GM21360 (cell line): ENCODE measurements around the gene AQP12B.

Experiments
- ATAC-seq: cut with Tn5 transposase; IDR thresholded peaks from one replicate; pipeline ENCODE4 v1.9.1; 2021; ENCODE audit warnings: mild to moderate bottlenecking, moderate library complexity; ENCODE audit not compliant: unreplicated experiment

AQP12B gene

DNA sequence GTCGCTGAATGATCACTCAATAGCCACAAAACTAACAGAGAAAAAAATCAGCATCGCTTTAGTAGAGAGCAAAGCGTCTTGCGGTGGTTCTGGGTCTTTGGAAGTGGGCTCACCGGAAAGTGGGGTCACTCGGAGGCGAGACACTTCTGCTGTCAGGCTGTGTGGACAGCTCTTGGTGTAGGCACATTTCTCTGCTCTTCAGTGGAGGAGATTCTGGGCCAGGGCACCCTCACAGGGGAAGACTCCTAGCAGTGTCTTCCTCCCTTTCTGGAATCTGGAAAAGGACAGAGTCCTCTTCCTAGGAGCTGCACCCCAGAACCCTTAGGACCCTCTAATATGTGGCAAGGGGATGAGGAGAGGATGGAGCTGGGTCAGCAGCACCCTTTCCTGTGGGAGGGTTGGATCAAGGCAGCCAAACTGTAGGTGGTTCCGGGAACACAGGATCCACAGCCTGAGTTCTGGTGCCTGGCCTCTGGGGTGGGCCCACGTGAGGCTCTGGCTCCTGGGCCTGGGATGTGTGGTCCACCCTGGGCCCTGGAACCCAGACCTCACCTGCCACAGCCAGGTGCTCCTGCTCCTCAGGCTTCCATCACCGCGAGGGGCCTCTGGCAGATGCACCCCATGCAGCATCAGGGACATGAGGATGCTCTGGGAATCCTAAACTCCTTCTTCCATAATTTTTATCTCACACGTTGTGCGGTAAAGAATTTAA lies 32.3 kb downstream of the AQP12B start:
- ATAC-seq = no peak

DNA sequence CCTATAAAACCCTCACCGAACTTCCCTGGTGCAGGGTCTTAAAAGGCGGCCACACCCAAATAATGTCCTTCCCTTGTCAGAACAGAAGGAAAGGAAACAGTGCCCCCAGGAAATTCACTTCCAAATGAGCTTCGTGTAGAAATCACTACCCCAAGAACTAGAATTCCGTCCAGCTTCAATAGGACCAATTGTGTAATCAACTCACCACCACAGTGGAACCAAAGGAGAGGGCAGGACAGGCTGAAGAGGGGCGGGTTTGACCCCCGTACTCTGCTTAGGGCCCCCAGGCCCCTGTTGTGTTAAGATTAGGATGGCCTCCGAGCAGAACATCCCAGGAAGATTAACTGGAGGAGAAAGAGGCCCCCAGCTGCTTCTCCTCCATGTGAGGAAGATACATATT lies 33.4 kb downstream of the AQP12B start:
- ATAC-seq = no peak

DNA sequence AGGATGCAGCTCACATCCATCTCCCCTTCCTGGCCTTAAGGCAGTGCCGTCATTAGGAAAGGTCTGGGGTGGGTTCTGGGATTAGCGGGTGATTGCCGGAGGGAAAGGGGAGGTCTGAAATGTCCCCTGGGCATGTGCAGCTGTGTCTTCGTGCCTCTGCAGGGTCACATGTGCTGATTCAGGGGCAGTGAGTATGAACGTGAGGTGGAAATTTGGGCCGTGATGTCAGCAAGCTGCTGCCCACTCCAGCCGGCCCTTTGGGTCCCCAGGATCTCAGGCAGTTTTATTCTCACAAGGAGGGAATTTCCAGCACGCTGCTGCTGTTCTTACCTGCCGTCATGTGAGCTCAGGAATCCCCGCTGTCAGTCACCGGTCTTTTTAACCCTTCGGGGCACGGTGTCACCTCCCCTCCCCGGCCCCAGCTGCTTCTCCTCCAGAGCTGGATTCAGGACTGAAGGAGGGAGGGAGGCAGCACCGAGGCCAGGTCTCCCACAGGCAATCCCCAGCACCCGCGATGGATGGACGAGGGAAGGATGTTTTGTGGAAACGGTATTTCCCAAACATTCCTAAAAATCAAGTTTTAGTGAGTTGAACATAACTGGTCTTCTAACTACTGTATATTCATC lies 33.9 kb downstream of the AQP12B start:
- no peak for ATAC-seq

DNA sequence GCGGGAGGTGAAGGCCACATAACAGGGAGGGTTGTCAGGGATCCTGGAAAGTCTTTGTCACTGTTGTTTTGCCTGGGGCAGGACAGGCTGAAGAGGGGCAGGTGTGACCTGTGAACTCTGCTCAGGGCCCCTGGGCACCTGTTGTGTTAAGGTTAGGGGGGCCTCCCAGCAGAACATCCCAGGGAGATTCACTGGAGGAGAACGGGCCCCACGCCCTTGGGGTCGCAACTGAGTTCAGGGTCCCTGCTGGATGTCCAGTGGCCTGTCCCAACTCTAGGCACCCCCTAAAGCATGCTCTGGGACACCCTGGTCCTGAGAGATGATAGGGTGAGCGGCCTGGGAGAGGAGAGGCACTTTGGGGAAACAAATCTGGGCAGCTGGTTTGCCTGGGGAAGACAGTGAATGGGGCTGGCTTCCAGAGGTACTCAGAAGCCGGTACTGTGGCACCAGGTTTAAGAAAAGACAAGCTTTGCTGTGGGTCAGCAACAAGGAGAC lies 34.5 kb downstream of the AQP12B start:
- ATAC-seq = no peak

DNA sequence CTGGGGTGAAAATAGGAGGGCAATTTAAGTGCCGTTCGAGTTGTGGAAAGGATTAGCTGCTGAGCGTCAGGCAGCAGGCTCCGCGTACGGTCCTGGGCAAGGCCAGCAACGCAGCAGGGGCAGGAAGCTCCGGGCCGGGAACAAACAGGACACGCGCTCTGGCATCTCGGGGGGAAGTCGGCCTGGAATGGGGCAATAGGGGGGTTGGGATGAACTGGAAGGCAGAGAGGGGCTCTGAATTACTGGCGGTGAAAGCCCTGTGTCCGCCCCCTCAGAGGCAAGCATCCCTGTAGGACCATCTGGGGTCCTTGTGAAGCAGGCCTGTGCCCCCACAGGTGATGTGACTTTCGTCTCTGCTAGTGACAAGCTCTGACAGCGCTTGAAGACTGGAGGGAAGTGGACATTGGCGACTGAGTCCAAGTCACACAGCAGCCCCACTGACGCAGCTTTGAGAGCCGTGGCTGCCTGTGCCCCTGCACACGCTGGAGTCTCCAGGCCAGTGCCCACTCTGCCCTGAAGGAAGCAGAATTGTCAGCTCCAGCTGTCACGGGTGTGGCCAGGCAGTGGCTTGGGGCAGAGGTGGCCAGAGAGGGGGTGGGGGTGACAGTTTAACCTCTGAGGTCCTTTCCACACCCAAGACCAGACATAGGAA lies 35.1 kb downstream of the AQP12B start:
- no peak for ATAC-seq

DNA sequence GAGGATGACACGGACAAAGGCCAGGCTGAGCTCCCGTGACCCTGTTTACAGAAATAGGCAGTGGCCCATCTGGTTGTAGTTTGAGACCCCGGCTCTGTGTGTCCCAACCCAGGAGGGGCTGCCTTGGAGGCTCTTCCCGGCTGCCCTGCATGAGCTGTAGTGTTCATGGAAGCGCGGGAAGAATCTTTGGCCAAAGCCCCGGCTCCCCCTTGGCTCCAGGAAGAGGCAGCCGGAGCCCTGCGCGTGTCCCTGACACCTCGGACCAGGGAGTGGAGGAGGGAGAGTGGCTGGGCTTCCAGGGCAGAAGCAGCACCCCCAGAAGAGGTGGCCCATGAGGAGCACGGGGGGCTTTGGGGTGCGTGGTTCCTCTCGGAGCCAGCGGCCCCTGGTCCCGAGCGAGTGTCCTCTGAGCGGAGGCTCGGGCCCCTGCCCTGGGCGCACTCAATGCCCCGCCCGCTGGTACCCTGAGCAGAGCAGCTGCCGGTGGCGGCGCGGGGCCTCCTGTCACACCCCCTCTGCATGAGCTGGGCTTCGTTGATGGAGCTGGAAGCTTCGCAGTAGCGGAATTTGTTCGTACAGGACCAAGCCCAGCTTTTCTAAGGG lies 35.7 kb downstream of the AQP12B start:
- ATAC-seq = no peak

DNA sequence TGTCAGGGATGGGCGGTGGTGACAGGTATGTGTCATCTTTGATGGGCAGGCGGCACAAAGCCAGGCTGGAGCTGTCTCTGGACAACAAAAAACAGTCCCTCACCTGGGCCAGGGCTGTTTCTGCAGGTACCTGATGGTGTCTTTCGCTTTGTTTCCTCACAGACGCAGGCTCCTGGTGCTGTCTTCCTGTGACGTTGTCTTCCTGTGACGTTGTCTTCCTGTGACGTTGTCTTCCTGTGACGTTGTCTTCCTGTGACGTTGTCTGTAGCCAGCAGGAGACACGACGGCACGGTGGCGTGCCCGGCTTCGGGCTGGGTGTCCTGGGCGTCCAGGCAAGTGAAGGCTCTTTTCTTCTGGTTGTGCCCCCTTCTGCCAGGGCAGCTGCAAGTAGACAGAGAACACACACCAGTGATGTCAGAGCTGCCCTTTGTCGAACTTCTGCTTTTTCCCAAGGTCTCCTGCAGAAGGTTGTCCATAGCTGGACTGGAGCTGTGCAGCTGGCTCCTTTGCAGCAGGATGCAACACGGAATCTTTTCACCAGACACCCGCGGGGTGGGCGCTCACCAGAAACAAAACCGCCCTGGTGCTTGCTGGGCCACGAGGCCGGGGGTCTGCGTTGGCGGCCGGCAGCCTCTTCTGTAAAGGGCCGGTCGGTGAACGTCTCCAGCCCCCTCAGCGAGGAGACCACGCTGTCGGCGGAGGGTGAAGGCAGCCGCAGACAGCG lies 36.3 kb downstream of the AQP12B start:
- no peak for ATAC-seq

DNA sequence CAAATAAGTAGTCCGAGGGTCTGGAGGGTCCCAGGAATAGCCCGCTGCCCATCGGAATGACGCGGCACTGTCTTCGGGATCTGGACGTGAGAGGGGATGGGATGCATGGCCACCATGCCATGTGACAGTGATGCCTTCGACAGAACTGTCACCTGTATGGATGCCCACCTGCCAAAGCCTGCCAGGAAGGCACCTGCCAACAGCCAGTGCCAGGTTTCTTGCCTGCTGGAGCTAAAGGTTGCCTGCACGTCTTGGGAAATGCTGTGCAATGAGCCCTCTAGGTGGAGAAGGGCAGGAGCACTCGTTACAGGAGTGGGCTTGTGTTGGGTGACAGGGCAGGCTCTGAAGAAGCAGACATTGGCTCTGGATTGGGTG lies 36.9 kb downstream of the AQP12B start:
- no peak for ATAC-seq

DNA sequence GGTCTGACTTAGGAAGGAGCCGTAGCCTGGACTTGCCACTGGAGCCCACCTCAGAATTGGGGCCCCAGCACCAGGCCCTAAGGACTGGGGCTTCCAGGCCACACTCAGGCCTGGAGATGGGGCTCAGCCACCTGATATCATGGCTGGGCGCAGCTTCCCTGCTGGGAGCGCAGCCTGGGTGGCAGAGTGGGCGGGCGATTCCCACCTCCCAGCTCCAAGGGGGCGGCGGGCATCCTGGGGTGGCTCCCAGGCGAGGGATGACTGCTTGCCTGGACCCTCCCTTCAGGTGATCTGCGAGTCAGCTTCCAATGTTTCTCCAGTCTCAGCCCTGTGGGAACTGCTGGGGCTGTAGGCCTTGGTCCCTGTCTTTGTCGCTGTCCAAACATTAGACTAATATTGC lies 37.3 kb downstream of the AQP12B start:
- no peak for ATAC-seq

DNA sequence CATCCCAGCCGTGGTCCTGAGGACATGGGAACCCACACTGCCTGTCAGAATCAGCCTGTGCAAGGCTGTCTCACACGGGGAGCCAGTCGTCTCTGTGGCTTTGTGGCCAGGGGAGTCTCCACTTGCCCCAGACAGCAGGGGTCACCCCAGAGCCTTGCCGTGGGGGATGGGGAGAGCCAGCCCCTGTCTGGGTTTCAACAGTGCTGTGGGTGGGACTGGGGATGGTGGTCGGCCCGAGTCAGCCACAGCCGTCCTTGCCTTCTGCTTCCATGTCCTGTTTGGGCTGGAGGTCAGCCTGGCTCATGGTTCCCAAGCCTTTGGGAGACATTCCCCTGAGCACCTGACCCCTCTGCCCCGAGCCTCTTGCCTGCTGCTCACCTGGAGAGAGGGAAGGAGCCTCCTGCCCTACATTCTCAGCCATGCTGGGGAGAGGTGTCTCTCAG lies 37.8 kb downstream of the AQP12B start:
- no peak for ATAC-seq

DNA sequence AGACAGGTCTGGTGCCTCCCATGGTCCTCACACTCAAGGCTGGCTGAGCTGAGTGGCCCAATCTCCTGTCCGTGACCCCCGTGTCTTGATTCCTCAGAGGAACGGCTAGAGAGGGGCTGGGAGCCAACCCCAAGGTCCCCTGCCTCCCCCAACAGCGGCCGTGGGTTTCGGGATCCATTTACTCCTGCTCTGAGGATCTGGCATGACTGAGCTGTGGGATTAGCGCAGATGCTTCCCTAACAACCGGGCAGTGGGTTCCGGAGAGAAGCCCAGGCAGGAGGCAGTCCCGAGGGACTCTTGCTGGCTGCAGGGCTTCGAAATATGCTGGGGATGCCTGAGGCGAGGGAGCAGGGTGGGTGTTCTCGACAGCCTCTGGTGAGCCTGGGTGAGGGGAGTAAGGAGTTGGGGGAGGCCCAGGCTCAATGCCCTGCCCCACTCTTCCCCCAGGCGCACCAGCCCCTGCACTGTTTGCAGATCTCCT lies 38.5 kb downstream of the AQP12B start:
- ATAC-seq = no peak

DNA sequence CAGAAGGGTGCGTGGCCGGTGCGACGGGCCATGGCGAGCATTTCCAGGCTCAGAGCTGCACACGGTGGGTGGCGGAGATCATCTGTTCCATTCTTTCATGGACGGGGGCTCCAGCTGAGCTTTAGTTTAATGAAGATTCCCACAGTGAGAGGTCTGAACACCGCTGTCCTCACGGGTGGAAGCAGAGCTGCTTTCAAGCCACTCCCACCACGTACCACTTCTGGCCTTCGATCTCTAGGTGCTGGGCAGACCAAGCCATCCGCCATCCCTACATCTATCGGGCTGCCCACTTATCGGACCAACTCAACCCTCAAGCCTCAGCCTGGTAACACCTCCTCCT lies 38.9 kb downstream of the AQP12B start:
- no peak for ATAC-seq

DNA sequence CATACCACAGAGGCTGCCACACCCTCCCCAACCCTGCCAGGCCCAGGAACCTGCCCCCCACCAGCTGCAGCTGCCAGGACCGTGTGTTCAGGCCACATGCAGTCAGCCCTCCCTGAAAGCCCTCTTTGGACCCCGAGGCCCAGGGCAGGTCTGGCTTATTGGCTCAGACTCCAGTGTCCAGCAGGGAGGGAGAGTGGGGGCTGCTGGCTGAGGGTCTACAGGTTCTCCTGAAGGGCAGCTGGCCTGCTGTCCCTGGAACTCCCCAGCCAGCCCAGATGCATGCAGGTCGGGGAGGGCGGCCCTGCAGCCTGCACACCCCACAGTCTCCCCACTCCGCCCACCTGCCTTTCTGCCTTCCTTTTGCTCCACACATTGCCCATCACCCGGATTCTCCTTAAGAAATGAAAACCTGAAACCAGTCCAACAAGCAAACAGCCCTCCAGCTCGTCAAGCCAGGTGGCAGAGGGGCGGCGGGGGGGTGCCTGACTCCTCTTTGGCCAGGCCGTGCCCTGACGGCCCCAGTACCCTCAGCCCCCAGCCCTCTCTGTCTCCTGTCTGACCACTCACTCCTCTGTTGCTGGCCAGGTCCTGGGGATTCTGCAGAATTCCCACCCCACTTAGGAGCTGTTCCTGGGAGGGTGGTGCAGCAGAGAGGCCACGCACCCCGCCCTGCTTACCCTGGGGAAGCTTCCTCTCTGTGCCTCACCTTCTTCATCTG lies 39.4 kb downstream of the AQP12B start:
- no peak for ATAC-seq

DNA sequence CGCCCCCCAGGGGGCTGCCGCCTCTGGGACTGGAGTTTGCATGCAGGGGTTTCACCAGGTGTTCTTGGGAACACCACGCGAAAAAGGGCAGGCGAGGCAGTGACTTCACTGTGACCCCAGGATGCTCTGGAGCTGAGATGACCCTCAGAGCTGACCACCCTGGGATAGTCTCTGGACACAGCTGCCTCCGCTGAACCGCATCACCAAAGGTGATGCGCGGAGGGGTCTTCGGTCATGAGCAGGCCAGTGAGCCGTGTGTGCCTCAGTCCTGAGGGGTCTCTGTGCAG lies 39.9 kb downstream of the AQP12B start:
- ATAC-seq = no peak

DNA sequence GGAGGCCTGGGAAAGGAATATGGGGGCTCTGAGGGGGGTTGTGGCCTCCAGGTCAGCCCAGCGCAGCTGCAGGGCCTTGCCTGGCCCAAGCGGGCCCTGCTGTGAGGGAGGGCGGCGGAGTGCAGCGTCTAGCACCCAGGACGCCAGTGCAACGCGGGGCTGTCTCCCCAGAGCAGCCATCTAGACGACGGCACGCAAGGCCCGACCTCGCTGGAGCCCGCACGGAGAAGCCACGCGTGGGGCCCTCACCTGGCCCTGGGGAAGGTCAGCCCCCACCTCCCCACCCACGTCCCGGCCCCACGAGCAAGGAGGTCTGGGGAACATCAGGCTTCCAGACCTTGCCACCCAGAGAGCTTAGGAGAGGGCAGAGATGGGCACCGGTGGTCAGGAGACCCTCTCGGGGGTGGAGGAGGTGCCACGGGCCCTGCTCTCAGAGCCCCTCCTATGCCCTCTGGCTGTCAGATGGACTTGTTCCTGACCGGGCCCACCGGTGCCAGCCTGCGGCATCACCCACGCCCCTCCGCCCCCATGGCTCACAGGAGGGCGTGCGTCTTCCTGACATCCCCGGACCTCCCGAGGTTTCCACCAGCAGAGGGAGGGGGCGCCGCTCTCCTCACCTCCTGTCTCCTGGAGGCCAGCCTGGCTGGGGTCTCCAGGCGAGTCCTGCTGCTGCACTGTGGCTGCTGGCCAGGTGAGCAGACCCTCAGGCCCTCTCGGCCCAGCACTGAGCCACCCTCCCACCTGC lies 40.5 kb downstream of the AQP12B start:
- no peak for ATAC-seq

DNA sequence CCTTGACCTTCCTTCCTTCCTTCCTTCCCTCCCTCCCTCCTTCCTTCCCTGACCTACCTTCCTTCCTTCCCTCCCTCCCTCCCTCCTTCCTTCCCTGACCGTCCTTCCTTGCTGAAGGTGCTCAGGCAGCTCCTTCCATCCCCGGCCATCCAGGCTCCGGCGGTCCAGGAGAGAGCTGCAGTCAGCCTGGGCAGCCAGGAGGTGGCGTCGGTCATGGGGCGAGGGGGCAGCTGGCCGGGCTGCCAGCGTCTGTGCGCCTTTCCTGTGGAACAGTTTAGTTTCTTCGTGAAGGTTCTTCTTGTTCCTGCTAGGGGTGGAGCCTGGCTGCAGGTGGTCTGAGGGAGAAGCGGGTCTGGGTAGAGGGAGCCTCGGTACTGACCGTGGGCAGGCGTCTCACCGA lies 41.7 kb downstream of the AQP12B start:
- ATAC-seq = no peak

DNA sequence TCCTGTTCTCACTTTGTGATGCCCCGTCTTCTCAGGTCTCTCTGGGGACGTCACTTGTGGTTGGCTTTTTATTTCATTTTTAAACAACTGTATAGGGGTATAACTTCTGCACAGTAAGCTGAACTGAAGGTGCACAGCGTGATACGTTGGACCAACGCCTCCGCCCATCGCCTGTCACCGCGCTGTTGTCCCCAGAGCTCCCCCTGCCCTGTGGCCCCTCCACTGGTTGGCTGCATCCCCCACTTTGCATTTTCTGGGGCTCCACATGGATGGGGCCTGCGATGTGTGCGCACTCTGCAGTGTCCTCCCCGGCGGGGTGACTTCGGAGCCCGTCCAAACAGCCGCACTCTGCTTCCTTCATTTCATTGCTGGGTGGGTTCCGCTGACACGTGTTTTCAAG lies 43.1 kb downstream of the AQP12B start:
- no peak for ATAC-seq

DNA sequence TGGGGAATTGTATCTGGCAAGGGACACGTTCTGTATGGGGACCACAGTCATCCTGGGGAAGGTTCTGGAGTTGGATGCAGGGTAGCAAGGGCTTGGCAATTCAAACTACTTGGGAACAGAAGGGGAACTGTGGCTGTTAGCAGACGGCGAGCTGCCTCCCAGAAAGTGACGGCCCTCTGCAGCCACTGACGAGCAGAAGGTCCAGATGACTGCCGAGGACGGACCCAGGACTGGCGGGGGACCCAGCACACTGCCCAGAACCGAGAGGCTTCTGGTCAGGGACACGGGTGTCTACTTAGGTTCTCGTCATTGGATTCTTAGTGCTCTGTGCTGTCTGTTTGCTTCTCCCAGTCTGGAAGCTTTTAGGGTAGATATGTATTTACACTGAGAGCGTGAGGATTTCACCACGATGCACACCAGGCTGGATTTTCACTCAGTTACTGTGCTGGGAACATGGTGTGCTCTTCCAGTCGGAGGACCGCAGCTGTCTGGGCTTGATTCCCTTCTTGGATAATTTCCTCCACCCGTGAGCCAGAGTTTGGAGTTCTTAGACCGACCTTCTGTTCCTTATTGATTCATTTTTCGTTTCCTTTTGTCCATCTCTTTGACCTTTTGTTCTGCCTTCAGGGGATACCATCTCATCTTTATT lies 44.0 kb downstream of the AQP12B start:
- no peak for ATAC-seq

DNA sequence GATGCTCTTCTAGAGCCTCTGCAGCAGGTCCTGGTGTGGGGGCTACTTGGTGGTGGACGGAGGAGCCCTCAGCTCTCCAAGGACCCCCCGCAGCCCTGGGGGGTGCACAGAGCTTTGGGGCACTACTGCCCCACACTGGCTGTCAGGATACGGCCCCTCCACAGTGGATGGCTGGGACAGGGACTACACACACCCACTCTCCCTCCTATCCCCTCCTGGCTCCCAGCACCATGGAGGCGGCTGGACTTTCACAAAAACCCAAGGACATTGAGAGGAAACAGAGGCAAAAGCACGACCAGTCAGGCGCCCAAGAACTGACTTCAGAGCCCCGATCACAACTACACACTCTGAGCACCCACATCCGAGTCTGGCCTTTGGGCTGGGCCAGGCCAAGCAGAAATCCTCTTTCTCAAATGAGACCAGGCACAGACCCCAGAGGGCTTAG lies 44.8 kb downstream of the AQP12B start:
- ATAC-seq = no peak
